Heart left ventricle (tissue), 16 donors: ENCODE data around the gene MEIS2. TPM values are rescaled to one million over a fixed set of nuclear protein-coding genes. Genes with fewer than 3 reads are reported as not detected.

Experiments used
- ATAC-seq, 4 donors: fragments of 200-7000 bp; cut with Tn5 transposase; one replicate each; pipeline ENCODE4 v1.9.1; 2020 to 2022; ENCODE audit warnings: moderate library complexity in 4 of 4, mild to moderate bottlenecking in 3 of 4, moderate number of reproducible peaks in 1 of 4
- DNase-seq, 5 donors: peaks; one replicate each; pipeline ENCODE4 v3.0.0-alpha.2; 2020
- H3K27ac ChIP-seq, 12 donors: fragments of 200-600 bp; sonication (generic) in 4 of 12; one replicate each; pipeline versions ENCODE4 v1.5.0 to v1.8.0; 2016 to 2022; ENCODE audit warnings: mild to moderate bottlenecking in 2 of 12
- H3K27me3 ChIP-seq, 9 donors: fragments of 200-600 bp; sonication (generic) in 2 of 9; one replicate each; pipeline versions ENCODE4 v1.5.1 to v1.8.0; 2016 to 2022; ENCODE audit warnings: mild to moderate bottlenecking in 3 of 9
- H3K36me3 ChIP-seq, 9 donors: fragments of 200-600 bp; sonication (generic) in 2 of 9; one replicate each; pipeline versions ENCODE4 v1.5.0 to v1.8.0; 2018 to 2022; ENCODE audit warnings: mild to moderate bottlenecking in 2 of 9
- H3K4me1 ChIP-seq, 12 donors: fragments of 200-600 bp; sonication (generic) in 4 of 12; one replicate each; pipeline versions ENCODE4 v1.5.0 to v1.8.0; 2016 to 2022; ENCODE audit warnings: mild to moderate bottlenecking in 3 of 12
- H3K4me3 ChIP-seq, 12 donors: fragments of 200-600 bp; sonication (generic) in 4 of 12; one replicate each; pipeline versions ENCODE4 v1.5.0 to v1.8.0; 2017 to 2022; ENCODE audit warnings: mild to moderate bottlenecking in 9 of 12, moderate library complexity in 4 of 12
- H3K9me3 ChIP-seq, 12 donors: fragments of 200-600 bp; sonication (generic) in 4 of 12; one replicate each; pipeline versions ENCODE4 v1.5.0 to v1.8.0; 2016 to 2022; ENCODE audit warnings: mild to moderate bottlenecking in 1 of 12
- POLR2A ChIP-seq, 2 donors: fragments of 450-650 bp; IDR thresholded peaks; one replicate each; pipeline ENCODE4 v1.6.1; 2017; ENCODE audit warnings: antibody characterized with exemption in 2 of 2, mild to moderate bottlenecking in 2 of 2, moderate library complexity in 2 of 2
- WGBS, 4 donors: extraction: QIAGEN DNeasy Blood & Tissue Kit in 2 of 4; methylation state at CpG; one replicate each; pipeline versions ENCODE4 v1.1.5 to v1.1.7; 2013 to 2018; 5-methylcytosine and 5-hydroxymethylcytosine counted together
- intact Hi-C, 10 donors: fragments of 100-400 bp; cut with DNase I; formaldehyde crosslinking; loops; one replicate each; pipeline versions ENCODE4 v1.11.1 to v1.14.2; 2022
- polyA plus RNA-seq, 2 donors: library from polyadenylated mRNA; stranded (reverse); fragments of 200-250 nt; gene quantifications; one replicate each; pipeline ENCODE4 v1.2.3, GENCODE V29; 2013
- total RNA-seq, 9 donors: library from RNA; depleted of rRNA in 2 of 9; stranded (reverse); fragments of >200 nt in 2 of 9; fragmentation: NEBNext Ultra II Directional in 3 of 9; extraction: Animal tissue kit (Norgen Biotek cat#: 25700) in 3 of 9; gene quantifications; one replicate each; pipeline versions ENCODE4 v1.1.0 to v1.2.4, GENCODE V29; 2016 to 2023
- TF ChIP-seq, protein P1 (sequence below), 12 donors: fragments of 200-600 bp; sonication (generic) in 4 of 12; IDR thresholded peaks; one replicate each; pipeline versions ENCODE4 v1.5.0 to v1.8.0; 2018 to 2022; ENCODE audit warnings: antibody characterized with exemption in 12 of 12, mild to moderate bottlenecking in 5 of 12
- donor health status: ischemic (EF 13 %, LVEDD 7.1; RV severe dilation, severe dysfunction).
- donor health status: healthy with polysubstance abuse.
- donor health status: DM: no; HTN: yes; CAD: no.
- donor health status: DM: no; HTN: no; CAD: no.
- donor health status: ischemic (EF 25% LVEDD 6.9; RV normal size, moderate dysfunction).
- donor health status: ischemic (EF 25% LVEDD 5.7; RV mildly dilated, moderate dysfunction).
- donor health status: healthy.
- donor health status: DM: yes; HTN: yes; CAD: no.
- donor health status: ischemic (EF 35%, LVEDD 5.7; RV mildly dilated, moderate dysfunction).
- donor health status: nonischemic (EF 11% LVEDD 7.7; RV severe dilation, severe dysfunction).
- donor health status: DM: yes; HTN: yes; CAD: no.
- donor health status: PGD.
- donor health status: ischemic (EF 29% LVEDD 5.4; RV normal size, mild dysfunction).
- donor health status: nonischemic (EF 23%, LVEDD 6.1; RV moderate dilation, normal function).

Gene MEIS2
- total and polyA plus RNA-seq, 11 donors = 13.2 to 89.7 (median 49.7) TPM

DNA sequence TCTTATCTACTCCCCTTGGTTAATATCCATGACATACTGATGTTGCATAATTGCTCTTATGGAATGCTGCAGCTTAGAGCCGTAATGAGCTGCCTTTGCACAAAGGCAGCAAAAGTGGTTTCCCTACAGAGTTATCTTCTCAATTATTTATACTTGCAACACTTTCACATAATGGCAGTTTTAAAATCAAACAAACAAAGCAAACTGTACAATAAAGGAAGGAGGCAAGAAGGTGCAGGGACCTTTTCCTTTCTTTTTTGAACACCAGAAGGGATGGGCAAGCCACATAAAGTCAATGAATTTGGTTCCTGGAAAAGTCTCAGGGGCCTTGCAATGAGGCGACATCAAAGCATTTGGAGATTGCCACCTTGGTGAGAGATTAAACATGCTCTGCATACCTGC, 188.0 kb downstream of the MEIS2 start:
- no peaks in the 10 kb centered on the region for H3K27me3 ChIP-seq
- 62 to 72% (median 64%) methylated on average over 2 of the region's 2 CpGs for WGBS, 4 donors
- no peaks in the 10 kb centered on the region for H3K36me3 ChIP-seq
- no peak for TF ChIP-seq POLR2A (IDR thresholded peaks at IDR 0.05)
- TF ChIP-seq, protein P1, sequence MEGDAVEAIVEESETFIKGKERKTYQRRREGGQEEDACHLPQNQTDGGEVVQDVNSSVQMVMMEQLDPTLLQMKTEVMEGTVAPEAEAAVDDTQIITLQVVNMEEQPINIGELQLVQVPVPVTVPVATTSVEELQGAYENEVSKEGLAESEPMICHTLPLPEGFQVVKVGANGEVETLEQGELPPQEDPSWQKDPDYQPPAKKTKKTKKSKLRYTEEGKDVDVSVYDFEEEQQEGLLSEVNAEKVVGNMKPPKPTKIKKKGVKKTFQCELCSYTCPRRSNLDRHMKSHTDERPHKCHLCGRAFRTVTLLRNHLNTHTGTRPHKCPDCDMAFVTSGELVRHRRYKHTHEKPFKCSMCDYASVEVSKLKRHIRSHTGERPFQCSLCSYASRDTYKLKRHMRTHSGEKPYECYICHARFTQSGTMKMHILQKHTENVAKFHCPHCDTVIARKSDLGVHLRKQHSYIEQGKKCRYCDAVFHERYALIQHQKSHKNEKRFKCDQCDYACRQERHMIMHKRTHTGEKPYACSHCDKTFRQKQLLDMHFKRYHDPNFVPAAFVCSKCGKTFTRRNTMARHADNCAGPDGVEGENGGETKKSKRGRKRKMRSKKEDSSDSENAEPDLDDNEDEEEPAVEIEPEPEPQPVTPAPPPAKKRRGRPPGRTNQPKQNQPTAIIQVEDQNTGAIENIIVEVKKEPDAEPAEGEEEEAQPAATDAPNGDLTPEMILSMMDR (IDR thresholded peaks at IDR 0.05) = no peak
- intact Hi-C loops = loop anchor here in 1 of 10 donors (10.0 kb wide), 1 partner anchor 62 kb away; no protein-coding TSS in a partner anchor
- H3K27ac ChIP-seq = no peak overlapping the region
- peaks cover 0 to 40% (median 18%) of the 10 kb centered on the region in 12 donors for H3K4me1 ChIP-seq
- H3K9me3 ChIP-seq = no peaks in the 10 kb centered on the region
- no peak overlapping the region for H3K4me3 ChIP-seq
- ATAC-seq (no peak), DNase-seq (no peak)

DNA sequence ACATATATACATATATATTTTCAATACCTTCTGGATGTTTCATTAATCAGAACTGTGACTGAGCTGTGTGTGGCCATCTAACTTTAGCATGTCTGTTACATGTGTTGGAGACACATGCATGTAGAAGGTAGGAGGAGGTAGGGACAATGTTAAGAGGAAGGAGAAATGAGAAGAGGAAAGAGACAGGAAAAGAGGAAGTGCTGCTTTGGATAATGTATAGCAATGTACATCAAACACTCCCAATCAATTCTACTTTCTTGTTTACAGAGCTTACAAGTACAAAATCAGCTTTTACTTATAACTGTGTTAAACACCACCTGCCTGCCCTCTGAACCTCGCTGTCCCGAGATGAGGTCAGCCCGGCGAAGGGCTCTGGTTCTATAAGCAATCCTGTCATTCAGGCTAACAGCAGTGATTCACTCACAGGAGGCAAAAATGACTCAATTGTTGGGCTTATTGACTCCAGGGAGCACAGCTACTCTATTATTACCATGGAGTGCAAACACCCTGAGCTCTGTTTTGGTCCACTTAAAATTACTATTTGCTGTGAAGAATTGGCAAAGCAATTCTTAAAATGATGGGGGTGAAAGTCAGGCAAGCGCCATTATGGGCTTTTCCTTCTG, 188.9 kb downstream of the MEIS2 start:
- H3K4me3 ChIP-seq = no peak overlapping the region
- intact Hi-C loops = loop anchor here in 1 of 10 donors (10.0 kb wide), 1 partner anchor 63 kb away; no protein-coding TSS in a partner anchor
- peaks cover 0 to 40% (median 18%) of the 10 kb centered on the region in 12 donors for H3K4me1 ChIP-seq
- TF ChIP-seq, protein P1 (IDR thresholded peaks at IDR 0.05) = no peak
- TF ChIP-seq POLR2A (IDR thresholded peaks at IDR 0.05) = no peak
- H3K27me3 ChIP-seq = no peaks in the 10 kb centered on the region
- ATAC-seq = peak in 2 of 4 donors; percentile 10 to 26
- 74 to 85% (median 81%) methylated on average over 5 of the region's 5 CpGs for WGBS, 4 donors
- H3K36me3 ChIP-seq = no peaks in the 10 kb centered on the region
- no peaks in the 10 kb centered on the region for H3K9me3 ChIP-seq
- DNase-seq = no peak
- no peak overlapping the region for H3K27ac ChIP-seq

DNA sequence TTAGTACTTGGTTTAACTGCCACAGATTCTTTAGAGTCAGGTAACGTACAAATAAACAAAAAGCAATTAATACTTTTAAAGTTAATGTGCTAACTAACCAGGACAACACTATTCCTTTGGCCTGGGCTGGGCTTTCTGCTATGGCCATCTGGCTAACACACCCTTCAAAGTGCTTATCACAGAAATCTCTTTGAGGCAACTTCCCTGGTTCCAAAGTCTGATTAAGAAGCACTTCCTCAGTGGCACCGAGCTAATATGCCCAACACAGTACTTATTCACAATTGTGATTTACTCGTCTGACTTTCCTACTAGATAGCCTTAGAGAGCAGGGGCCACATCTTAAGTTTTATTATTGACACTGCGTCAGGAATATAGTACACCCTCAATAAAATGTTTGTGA, 191.4 kb downstream of the MEIS2 start:
- no peak for TF ChIP-seq POLR2A (IDR thresholded peaks at IDR 0.05)
- TF ChIP-seq, protein P1 (IDR thresholded peaks at IDR 0.05) = no peak
- Histone ChIP-seq H3K27ac (no peak overlapping the region), H3K27me3 (no peaks in the 10 kb centered on the region), H3K4me3 (no peak overlapping the region), H3K9me3 (no peaks in the 10 kb centered on the region), H3K36me3 (no peaks in the 10 kb centered on the region), H3K4me1 (peaks cover 0 to 44% (median 14%) of the 10 kb centered on the region in 12 donors)
- DNase-seq (no peak), ATAC-seq (no peak)
- intact Hi-C loops = no loop called here
- 79 to 87% (median 82%) methylated on average over 4 of the region's 4 CpGs for WGBS, 4 donors

DNA sequence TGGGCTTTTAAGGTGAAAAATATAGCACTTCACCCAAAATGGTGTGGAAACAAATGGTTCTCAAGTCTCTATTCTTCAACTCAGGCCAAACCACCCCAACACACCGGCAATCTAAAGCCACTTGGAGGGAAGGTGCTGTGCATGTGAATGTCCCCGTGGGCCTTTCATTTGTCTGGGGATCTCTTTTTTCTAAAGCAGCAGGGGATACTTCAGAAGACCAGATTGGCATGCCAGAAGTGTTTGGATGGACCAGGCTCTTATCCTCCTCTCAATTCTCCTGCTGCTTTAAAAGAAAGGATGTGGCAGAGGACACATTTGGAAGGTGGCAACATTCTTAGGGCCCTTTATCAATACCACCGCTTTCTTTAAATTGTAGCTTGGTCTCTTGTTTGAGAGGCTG, 193.1 kb downstream of the MEIS2 start:
- no peaks in the 10 kb centered on the region for H3K36me3 ChIP-seq
- no peak for ATAC-seq
- 65 to 79% (median 67%) methylated on average over 3 of the region's 3 CpGs for WGBS, 4 donors
- H3K4me3 ChIP-seq = no peak overlapping the region
- H3K4me1 ChIP-seq = peaks cover 0 to 41% (median 14%) of the 10 kb centered on the region in 12 donors
- DNase-seq = no peak
- intact Hi-C loops = no loop called here
- no peaks in the 10 kb centered on the region for H3K27me3 ChIP-seq
- no peaks in the 10 kb centered on the region for H3K9me3 ChIP-seq
- peak overlapping the region in 1 of 12 donors; percentile 28 for H3K27ac ChIP-seq
- TF ChIP-seq POLR2A (IDR thresholded peaks at IDR 0.05) = no peak
- TF ChIP-seq, protein P1 (IDR thresholded peaks at IDR 0.05) = no peak
